NCI-H1417 treated with DMSO at 0.1 percent for 48 hours (cell line): ENCODE measurements around the gene FBXO40.

Experiments used
- DNase-seq: peaks from one replicate; lab custom pipeline; 2025; lab: John Stamatoyannopoulos, UW

The FBXO40 gene

DNA sequence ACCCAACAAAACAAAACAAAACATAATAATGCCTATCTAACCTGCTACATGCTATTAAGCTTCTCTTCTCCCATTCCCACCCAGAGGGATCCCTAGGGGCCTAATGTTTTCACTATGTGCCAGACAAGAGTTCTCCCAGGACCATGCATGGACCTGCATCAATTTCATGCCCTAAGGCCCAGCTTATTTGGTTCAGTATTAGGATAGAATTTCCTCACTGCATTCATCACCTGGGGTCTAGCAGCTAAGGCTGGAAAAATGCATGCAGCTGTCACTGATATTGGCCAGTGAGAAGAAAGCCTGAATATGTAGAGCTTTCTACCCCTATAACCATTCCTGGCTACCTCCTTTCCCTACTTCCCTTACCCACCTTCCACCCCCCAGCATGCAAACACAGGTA is 69.6 kb downstream of the FBXO40 start:
- DNase-seq = no peak

DNA sequence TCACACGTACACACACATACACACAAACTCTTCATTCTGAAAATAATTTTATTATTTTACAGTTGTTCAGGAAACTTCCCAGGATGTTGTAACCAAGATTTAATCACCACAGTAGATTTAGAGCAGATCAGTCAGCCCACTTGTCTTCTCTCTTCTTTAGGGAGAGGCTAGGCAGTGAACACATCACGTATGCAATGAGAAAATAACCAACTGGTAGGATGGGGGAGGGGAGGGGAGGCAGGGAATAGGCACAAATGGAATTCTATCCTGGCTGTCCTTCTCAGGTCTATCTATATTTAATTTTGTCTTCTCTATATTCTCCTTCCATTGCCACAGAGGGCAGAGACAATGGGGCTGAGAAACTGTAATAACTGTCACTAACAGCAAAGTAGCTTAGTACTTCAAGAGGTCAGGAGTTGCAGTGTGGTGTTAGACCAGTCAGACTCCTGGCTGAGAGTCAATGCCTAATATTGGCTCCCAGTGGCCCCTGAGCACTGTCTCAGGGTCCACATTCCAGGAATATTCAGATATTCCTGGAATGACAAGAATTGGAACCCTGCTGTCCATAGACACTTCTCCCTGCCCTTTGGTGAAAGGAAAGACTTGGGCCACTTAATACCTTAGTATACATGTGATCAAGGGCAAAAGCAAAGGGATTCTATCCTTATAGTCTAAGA is 70.1 kb downstream of the FBXO40 start:
- DNase-seq = no peak

DNA sequence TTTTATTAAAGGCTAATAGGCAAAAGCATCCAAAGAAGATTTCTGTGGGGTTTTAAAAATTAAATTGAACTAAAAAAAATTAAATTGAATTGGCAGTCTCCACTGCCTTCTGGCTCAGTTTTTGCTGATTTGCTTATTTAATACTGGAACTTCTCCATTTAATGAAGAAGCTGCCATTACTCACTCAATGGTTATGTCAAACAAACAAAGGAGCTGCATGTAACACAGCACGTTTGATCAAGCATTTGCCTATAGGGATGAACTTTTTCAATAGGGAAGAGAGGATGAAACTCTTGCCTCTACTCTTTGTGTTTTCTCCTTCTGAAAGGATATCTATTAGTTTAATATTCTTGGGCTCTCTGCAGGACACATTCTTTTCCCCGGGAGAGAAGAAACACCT is 72.3 kb downstream of the FBXO40 start:
- no peak for DNase-seq

DNA sequence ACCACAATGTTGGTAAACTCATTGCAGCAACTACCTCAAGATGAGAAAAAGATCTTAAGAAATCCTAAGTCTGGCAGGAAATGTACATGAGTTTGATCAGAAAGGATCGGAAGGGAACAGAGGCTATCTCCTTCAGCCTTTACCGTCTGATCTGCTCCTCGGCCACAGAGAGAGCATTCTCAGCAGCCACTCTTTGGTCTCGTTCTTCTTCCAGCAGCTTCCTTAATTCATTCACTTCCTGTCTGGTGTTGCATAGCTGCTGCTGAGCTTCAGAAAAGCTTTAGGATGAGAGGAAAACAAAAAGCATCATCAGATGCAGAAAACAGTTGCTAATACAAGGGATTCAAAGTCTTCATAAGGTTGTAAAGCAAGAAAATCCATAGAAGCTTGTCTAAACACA is 74.2 kb downstream of the FBXO40 start:
- DNase-seq = no peak

DNA sequence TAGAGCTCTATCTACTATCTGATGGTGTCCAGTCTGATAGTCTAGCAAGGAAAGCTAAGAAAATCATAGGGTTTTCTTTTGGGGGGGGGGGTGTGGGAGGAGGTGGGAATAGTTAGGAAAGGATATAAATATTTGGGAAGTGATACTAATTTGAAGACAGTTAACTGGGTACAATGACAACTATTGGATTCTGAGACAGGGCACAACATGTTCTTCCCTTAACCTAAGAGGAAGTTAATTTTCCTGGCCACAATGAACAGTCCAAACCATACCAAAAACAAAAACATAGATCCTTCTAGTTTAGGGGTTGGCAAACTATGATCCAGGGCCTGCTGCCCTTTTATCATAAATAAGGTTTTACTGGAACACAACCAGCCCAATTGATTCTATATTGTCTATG is 77.5 kb downstream of the FBXO40 start:
- no peak for DNase-seq

DNA sequence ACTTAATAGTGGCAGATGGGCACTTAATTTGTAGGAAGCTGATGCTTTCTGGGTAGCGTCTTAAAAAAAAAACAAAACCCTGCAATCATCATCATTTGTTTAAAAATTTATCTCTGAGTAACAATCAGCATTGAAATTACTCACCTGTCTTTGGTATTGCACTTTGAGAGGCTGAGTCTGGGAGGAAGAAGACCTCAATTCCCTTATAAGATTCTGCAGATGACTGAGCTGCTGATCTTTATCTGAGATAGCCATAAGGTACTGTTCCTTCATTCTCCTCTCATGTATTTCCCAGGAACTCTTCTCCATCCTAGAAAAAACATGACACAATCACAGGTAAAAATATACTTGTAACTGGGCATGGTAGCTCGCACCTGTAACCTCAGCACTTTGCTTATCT is 84.0 kb downstream of the FBXO40 start:
- no peak for DNase-seq
